Measurements from ENCODE around the gene CERS5.

GRCh38 chr12:50203691-50204090, 36.5 kb upstream of the CERS5 start:
- TF ChIP-seq CTCF (optimal IDR thresholded peaks at IDR 0.05 in 1 of 3, IDR thresholded peaks at IDR 0.05 in 1 of 3, conservative IDR thresholded peaks at IDR 0.05 in 1 of 3; ENCODE audit: extremely low read depth in 1 of 3, insufficient read depth in 2 of 3, low read length in 3 of 3) (no peak), EZH2 (IDR thresholded peaks at IDR 0.05; ENCODE audit: low read length) (no peak)

Data from keratinocyte (primary cell).